Measurements from ENCODE around the gene A4GALT.

A4GALT gene

GRCh38 chr22:42700355-42700754 lies 20.3 kb downstream of the A4GALT start:
- DNase-seq: no peak

GRCh38 chr22:42699976-42700352 lies 20.7 kb downstream of the A4GALT start:
- DNase-seq: no peak

GRCh38 chr22:42699281-42699975 lies 21.2 kb downstream of the A4GALT start:
- DNase-seq: no peak

DNA sequence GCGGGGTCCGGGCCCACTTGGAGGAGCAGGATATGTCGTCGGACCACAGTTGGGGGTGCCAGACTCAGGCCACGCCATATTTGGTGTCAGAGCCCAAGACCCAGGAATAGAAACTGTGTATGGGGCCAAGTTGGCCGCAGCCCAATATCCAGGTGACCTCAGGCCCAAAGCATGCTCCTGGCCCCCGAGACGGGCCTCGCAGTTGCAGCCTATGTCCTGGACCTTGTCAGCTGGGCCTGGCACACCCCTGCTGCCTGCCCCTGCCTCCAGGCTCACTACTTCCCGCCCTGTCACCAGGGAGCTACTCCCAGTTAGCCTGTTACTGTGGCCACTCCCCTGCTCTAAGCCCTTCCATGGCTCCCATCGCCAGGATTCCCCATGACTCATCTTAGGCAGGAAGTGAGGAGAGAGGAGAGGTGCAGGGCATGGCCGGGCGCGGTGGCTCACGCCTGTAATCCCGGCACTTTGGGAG lies 23.1 kb downstream of the A4GALT start:
- no peak for DNase-seq

GRCh38 chr22:42696331-42696967 lies 24.2 kb downstream of the A4GALT start:
- no peak for DNase-seq

DNA sequence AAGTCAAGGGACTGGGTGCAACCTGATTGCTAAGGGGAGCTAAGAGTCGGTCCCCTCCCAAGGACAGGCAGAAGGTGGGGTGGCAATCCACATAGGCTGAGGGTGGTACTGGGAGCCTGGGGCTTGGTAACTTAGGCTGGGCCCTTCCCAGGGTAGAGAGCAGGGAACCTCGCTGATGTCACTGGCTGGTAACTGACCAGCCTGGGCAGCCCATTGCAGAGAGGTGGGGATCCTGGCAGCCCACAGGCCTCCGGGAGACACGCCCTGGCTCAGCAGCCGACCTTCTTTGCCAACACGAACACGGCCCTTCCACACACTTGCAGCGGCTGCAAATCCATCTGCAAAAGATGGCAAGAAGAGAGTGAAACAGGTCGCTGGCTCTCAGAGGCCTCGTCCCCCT lies 25.4 kb downstream of the A4GALT start:
- no peak for DNase-seq

DNA sequence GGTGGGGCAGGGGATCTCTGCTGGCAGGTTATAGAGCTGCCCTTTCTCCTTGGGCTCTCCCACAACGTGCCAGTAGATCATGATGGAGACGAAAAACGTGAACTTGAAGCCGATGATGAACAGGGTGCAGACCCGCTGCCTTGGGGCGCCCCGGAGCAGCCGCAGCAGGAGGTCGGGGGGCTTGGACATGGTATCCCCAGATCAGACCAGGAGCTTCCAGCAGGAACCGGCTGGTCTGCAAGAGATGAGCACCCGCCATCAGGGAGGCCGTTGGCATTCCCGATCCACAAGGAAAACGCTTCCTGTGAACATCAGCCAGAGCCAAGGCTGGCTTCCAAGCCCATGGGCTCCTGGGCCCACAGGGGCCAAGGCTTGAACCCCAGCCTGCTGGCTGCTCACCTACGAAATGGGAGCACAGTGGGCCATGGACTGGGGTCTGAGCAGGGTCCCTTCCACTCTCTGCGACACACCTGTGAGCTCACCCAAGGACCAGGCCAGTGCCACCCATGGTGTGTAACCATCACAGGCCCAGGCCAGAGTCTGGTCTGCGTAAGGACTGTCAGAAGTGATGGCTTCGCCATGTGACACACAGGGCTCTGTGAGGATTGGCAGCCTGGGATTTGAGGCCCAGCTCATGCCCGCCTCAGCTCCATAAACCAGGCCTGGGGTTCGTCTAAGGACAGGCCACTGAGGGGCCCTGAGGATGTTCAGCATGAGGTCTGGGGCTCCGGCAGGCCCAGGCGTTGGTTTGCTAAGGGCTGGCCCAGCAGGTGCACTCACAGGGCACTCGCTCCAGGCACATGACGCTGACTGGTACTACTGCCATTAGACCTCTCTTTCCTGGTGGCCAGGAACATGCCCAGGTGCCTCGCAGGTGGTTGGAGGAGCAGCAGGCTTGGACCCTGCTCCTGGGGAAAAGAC lies 26.6 kb downstream of the A4GALT start:
- no peak for DNase-seq

DNA sequence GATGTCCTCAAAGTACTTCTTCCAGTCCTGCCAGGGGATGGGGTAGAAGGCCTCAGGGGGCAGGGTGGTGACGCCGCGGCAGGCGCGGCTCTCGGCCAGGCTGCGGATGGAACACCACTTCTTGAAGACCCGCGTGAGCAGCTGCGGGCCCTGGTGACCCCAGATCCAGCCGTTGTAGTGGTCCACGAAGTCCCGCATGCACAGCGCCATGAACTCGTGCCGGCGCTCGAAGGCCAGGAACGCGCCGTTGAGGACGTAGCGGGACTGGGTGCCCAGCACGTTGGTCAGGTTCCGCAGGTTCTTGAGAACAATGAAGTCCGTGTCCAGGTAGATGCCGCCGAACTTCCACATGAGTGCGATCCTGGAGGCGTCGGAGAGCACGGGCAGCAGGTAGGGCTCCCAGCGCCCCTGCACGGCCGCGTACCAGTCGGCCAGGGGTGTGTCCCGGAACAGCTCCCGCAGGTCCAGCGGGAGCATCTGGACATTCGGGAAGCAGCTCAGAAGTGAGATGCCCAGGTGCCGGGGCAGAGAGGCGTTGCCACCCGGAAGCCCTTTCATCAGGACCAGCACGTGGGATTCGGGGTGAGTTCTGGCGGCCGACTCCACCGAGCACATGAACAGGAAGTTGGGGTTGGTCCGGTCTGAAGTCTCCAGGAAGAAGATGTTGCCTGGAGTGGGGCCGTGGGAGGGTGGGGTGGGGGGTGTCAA lies 27.5 kb downstream of the A4GALT start:
- no peak for DNase-seq

GRCh38 chr22:42692239-42693054 lies 28.2 kb downstream of the A4GALT start:
- DNase-seq: no peak

- no peak for DNase-seq
Observed at GRCh38 chr22:42691440-42691839, 29.2 kb downstream of the A4GALT start.

DNA sequence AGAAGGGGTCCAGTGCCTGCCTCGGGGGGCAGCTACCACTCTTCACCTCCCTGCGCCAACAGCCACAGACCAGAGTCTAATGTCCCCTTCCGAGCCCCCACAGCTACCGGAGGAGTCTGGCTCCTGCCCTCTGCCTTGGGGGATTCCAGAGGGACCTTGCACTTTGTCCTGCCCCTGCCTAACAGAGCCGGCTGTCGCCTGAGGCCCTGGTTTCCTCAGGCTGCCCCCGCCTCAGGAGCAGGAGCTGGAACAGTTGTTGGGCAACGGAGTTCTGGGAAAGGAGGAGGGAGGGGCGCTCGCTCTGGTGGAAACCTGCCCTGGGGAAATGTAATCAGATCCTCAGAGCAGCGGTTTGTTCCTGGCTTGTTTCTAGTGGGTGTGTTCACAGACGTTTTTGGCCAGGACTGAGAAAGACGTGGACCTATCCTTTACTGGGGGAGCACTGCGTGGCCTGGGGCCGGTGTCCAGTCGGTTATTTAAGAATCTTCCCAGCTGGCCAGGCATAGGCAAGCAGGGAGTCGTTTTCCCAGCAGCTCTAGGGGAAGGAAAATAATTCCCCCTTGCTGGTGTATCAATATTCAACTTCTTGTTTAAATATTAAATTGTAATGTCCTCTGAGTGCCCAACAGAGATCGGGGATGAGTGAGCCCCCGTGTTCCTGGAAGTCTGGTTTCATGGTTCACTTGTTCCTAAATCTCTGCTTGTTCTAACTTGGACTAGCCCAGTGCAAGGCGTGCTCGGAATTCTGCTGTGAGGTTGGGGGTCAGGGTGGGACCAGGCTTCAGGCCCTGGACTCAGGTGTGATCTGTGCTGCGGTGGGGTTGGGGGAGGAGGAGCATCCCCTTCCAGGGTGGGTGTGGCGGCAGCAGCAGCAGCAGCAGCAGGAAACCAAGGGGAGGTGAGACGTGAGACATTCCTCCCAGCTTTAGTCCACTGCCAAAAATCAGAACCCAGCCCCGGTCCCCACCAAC lies 32.1 kb downstream of the A4GALT start:
- no peak for DNase-seq

- no peak for DNase-seq
Observed at GRCh38 chr22:42686756-42687491, 33.7 kb downstream of the A4GALT start.

- DNase-seq: no peak
Observed at GRCh38 chr22:42685941-42686653, 34.6 kb downstream of the A4GALT start.

- no peak for DNase-seq
Observed at GRCh38 chr22:42684462-42685195, 36.0 kb downstream of the A4GALT start.

DNA sequence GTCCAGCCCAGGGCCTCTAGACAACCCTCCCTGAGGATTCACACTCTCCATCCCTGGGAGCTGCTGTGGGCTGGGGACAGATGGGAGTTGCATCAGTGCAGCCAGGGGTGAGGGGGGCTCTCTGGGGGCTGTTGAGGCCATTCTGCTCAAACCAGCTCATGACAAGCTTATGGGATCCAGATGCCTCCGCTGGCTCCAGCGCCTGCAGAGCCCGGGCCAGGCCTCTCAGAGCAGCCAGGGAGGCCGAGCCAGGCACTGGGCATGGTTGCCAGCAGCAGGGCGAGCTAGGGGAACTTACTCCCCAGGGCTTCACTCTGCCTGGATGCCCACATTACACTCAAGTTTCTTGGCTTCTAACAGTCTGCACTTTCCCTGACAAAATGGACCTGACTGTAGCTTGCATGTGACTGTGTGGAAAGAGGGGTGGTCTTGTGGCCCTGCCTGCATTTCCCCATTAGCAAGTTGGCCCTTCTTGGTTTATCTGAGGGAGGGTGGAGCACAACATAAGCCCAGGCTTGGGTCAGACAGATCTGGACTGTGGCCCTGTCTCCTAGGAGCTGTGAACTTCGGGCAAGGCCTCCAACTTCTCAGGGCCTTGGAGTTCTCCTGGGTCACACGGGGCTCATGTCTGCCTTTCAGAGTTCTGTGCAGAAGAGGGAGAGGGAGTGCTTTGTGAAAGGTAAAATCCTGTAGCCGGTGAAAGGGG lies 36.9 kb downstream of the A4GALT start:
- DNase-seq: no peak

- DNase-seq: no peak
Observed at GRCh38 chr22:42682113-42682851, 38.4 kb downstream of the A4GALT start.

- no peak for DNase-seq
Observed at GRCh38 chr22:42680648-42681047, 40.0 kb downstream of the A4GALT start.
